ENCODE measurements around the gene FBXL17. TPM values are rescaled to one million over a fixed set of nuclear protein-coding genes. Genes with fewer than 3 reads are reported as not detected.
A peak's percentile ranks its signal among the peaks of the same experiment; 100 is the strongest.

The FBXL17 gene
- total and polyA plus RNA-seq, 7 donors = 6.2 to 36.1 (median 30.3) TPM

DNA sequence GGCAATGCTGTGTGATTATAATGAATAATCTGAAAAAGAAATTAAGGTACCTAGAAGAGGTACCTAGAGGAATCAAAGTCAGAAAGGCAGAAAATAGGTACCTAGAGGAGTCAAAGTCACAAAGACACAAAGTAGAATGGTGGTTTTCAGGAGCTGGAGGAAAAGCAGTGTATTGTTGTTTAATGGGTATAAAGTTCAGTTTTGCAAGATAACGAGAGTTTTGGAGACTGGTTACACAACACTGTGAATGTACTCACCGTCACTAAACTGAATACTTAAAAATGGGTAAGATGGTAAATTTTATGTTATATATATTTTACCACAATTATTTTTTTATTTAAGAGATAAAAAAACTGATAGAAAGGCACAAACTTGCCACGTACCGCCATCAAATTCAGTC is 57.0 kb downstream of the FBXL17 start:
- Histone ChIP-seq H3K36me3 (ENCODE audit: insufficient read depth in 1 of 2, low read depth in 1 of 2) (no peaks in the 10 kb centered on the region), H3K4me3 (no peak overlapping the region), H3K27ac (no peak overlapping the region), H3K9me3 (no peaks in the 10 kb centered on the region), H3K4me1 (peaks cover 5% of the 10 kb centered on the region), H3K27me3 (ENCODE audit: insufficient read depth in 3 of 3, low read length in 2 of 3) (no peaks in the 10 kb centered on the region)
- intact Hi-C loops (cut with DNase I) = no loop called here
- 98 to 99% (median 98%) methylated on average over 4 of the region's 4 CpGs for WGBS, 3 donors
- TF ChIP-seq, protein P1, sequence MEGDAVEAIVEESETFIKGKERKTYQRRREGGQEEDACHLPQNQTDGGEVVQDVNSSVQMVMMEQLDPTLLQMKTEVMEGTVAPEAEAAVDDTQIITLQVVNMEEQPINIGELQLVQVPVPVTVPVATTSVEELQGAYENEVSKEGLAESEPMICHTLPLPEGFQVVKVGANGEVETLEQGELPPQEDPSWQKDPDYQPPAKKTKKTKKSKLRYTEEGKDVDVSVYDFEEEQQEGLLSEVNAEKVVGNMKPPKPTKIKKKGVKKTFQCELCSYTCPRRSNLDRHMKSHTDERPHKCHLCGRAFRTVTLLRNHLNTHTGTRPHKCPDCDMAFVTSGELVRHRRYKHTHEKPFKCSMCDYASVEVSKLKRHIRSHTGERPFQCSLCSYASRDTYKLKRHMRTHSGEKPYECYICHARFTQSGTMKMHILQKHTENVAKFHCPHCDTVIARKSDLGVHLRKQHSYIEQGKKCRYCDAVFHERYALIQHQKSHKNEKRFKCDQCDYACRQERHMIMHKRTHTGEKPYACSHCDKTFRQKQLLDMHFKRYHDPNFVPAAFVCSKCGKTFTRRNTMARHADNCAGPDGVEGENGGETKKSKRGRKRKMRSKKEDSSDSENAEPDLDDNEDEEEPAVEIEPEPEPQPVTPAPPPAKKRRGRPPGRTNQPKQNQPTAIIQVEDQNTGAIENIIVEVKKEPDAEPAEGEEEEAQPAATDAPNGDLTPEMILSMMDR (IDR thresholded peaks at IDR 0.05) = no peak
- DNase-seq (no peak), ATAC-seq (no peak)

DNA sequence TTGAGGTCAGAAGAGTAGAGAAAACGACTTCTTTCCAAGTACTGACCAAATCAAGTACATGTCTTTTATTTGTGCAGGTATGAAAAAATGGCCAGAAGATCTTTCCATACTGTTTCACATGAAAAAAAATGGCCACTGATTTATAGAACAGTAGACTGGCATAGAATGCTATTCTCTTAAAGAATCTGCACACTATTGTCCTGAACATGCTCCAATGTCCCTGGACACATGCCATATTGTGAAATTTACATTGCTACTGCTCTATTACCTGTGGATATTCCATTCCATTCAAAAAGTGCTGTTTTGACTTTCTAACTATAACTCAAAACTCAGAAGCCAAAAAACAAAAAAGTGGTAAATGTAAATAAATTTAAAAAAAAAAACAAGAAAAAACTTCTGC is 60.6 kb downstream of the FBXL17 start:
- intact Hi-C loops (cut with DNase I) = no loop called here
- ATAC-seq (no peak), DNase-seq (no peak)
- no peaks in the 10 kb centered on the region for H3K36me3 ChIP-seq (ENCODE audit: insufficient read depth in 1 of 2, low read depth in 1 of 2)
- peaks cover 9% of the 10 kb centered on the region for H3K4me1 ChIP-seq
- no peaks in the 10 kb centered on the region for H3K27me3 ChIP-seq (ENCODE audit: insufficient read depth in 3 of 3, low read length in 2 of 3)
- no peak overlapping the region for H3K4me3 ChIP-seq
- H3K9me3 ChIP-seq = no peaks in the 10 kb centered on the region
- TF ChIP-seq, protein P1 (IDR thresholded peaks at IDR 0.05) = no peak
- H3K27ac ChIP-seq = no peak overlapping the region
- WGBS, 3 donors = 81 to 86% (median 82%) methylated on average over 1 of the region's 1 CpG

- H3K4me3 ChIP-seq = no peak overlapping the region
- no peak overlapping the region for H3K27ac ChIP-seq
- H3K36me3 ChIP-seq (ENCODE audit: insufficient read depth in 1 of 2, low read depth in 1 of 2) = no peaks in the 10 kb centered on the region
- H3K9me3 ChIP-seq = no peaks in the 10 kb centered on the region
- H3K27me3 ChIP-seq (ENCODE audit: insufficient read depth in 3 of 3, low read length in 2 of 3) = no peaks in the 10 kb centered on the region
- peaks cover 15% of the 10 kb centered on the region for H3K4me1 ChIP-seq
- TF ChIP-seq, protein P1 (IDR thresholded peaks at IDR 0.05) = no peak
- no peak for DNase-seq
- intact Hi-C loops (cut with DNase I) = no loop called here
- no peak for ATAC-seq
Observed at GRCh38 chr5:108320231-108320630, 61.7 kb downstream of the FBXL17 start.

DNA sequence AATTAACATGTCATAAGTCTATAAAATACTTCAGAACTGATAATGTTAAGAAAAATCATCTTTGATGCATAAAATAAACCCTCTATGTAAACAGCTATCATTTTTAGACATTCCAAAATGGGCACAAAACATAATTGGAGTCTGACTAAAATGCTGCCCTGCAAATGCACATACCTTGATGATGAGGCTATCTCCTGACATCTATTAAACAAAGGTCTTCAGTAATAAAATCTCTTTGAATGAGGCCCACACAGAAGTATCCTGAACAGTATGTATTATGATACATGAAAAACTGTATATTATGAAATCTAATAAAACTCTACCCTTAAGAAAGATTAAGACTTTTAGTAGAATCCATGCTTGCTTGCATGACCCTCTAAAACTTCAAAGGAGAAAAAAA is 66.1 kb downstream of the FBXL17 start:
- Histone ChIP-seq H3K4me3 (no peak overlapping the region), H3K4me1 (peaks cover 13% of the 10 kb centered on the region), H3K27ac (no peak overlapping the region), H3K36me3 (ENCODE audit: insufficient read depth in 1 of 2, low read depth in 1 of 2) (no peaks in the 10 kb centered on the region), H3K27me3 (ENCODE audit: insufficient read depth in 3 of 3, low read length in 2 of 3) (no peaks in the 10 kb centered on the region), H3K9me3 (no peaks in the 10 kb centered on the region)
- intact Hi-C loops (cut with DNase I) = no loop called here
- TF ChIP-seq, protein P1 (IDR thresholded peaks at IDR 0.05) = no peak
- ATAC-seq (peak in 1 of 4 donors; percentile 34), DNase-seq (no peak)

DNA sequence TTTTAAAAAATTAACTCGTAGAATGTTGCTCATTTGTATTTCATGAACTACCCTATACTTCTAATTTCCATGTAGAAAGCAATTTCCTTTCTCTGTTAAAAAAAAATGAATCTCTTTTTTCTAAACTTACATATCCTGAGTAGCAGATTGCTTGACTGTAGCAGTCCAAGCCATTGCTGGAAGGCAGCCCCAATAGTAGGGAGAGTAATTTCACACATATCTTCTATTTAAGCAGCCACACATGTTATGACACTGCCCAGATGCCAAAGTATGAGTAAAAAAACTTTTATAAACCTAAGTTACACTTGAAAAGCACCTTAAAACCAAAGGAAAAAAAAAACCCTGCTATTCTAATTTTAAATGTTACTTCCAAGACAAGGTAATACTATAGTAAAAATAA is 69.6 kb downstream of the FBXL17 start:
- Histone ChIP-seq H3K27ac (no peak overlapping the region), H3K4me1 (peaks cover 13% of the 10 kb centered on the region), H3K27me3 (ENCODE audit: insufficient read depth in 3 of 3, low read length in 2 of 3) (no peaks in the 10 kb centered on the region), H3K4me3 (no peak overlapping the region), H3K36me3 (ENCODE audit: insufficient read depth in 1 of 2, low read depth in 1 of 2) (no peaks in the 10 kb centered on the region), H3K9me3 (no peaks in the 10 kb centered on the region)
- ATAC-seq = peak in 2 of 4 donors; percentile 61 to 77
- 64 to 81% (median 79%) methylated on average over 1 of the region's 1 CpG for WGBS, 3 donors
- TF ChIP-seq, protein P1 (IDR thresholded peaks at IDR 0.05) = no peak
- intact Hi-C loops (cut with DNase I) = no loop called here
- DNase-seq = no peak

All from psoas muscle (tissue), 8 donors.